Mononuclear cell (primary cell): ENCODE measurements around the gene CSNK1G3. TPM values are rescaled to one million over a fixed set of nuclear protein-coding genes. Genes with fewer than 3 reads are reported as not detected.
"Not testable (repeated sequence)": the region's sequence is repeated elsewhere in the genome, so short reads cannot be mapped to it uniquely, and the experiment has no call there.

Source experiments
- H3K27me3 ChIP-seq: 2 replicates; pipeline ENCODE4 v1.6.0; 2011; ENCODE audit warnings: low read length, control low read depth; ENCODE audit not compliant: insufficient read depth
- H3K4me1 ChIP-seq: 2 replicates; pipeline ENCODE4 v1.5.1; 2011; ENCODE audit warnings: mild to moderate bottlenecking, low read length, control low read depth; ENCODE audit not compliant: insufficient read depth
- H3K4me3 ChIP-seq: 2 replicates; pipeline ENCODE4 v1.5.1; 2011; ENCODE audit warnings: mild to moderate bottlenecking, low read length, moderate library complexity
- H3K9me3 ChIP-seq: 2 replicates; pipeline ENCODE4 v1.5.1; 2011; ENCODE audit warnings: low read depth, mild to moderate bottlenecking, control low read depth, low read length
- total RNA-seq: library from RNA; depleted of rRNA; stranded (reverse); fragments of >200 nt; gene quantifications from one replicate; pipeline ENCODE4 v1.2.3, GENCODE V29; 2012

The CSNK1G3 gene
- total RNA-seq, 1 donor, result 198 TPM

GRCh38 chr5:123617561-123617960 is 105.6 kb downstream of the CSNK1G3 start:
- Histone ChIP-seq H3K9me3 (no peaks in the 10 kb centered on the region), H3K27me3 (no peaks in the 10 kb centered on the region), H3K4me3 (no peak overlapping the region), H3K4me1 (no peaks in the 10 kb centered on the region)

GRCh38 chr5:123626051-123626450 is 114.1 kb downstream of the CSNK1G3 start:
- H3K4me3 ChIP-seq, result no peak overlapping the region
- H3K9me3 ChIP-seq, result peaks cover 27% of the 10 kb centered on the region
- H3K4me1 ChIP-seq, result no peaks in the 10 kb centered on the region
- peaks cover 2% of the 10 kb centered on the region for H3K27me3 ChIP-seq

GRCh38 chr5:123628860-123629544 is 117.0 kb downstream of the CSNK1G3 start:
- Histone ChIP-seq H3K4me3 (no peak overlapping the region), H3K27me3 (peaks cover 2% of the 10 kb centered on the region), H3K4me1 (no peaks in the 10 kb centered on the region), H3K9me3 (peaks cover 30% of the 10 kb centered on the region)

GRCh38 chr5:123636006-123636405 is 124.0 kb downstream of the CSNK1G3 start:
- Histone ChIP-seq H3K9me3 (peaks cover 5% of the 10 kb centered on the region), H3K27me3 (no peaks in the 10 kb centered on the region), H3K4me1 (no peaks in the 10 kb centered on the region), H3K4me3 (no peak overlapping the region)

- not testable (repeated sequence) for H3K27me3 ChIP-seq, H3K4me3 ChIP-seq, H3K4me1 ChIP-seq, H3K9me3 ChIP-seq
Observed at GRCh38 chr5:123637028-123637427, 125.1 kb downstream of the CSNK1G3 start.

- H3K27me3 ChIP-seq, result no peaks in the 10 kb centered on the region
- H3K4me3 ChIP-seq, result no peak overlapping the region
- H3K4me1 ChIP-seq, result no peaks in the 10 kb centered on the region
- H3K9me3 ChIP-seq, result no peaks in the 10 kb centered on the region
Observed at GRCh38 chr5:123639244-123639643, 127.3 kb downstream of the CSNK1G3 start.

GRCh38 chr5:123645024-123645603 is 133.1 kb downstream of the CSNK1G3 start:
- H3K4me3 ChIP-seq, result no peak overlapping the region
- no peaks in the 10 kb centered on the region for H3K9me3 ChIP-seq
- H3K27me3 ChIP-seq, result no peaks in the 10 kb centered on the region
- no peaks in the 10 kb centered on the region for H3K4me1 ChIP-seq

- Histone ChIP-seq H3K9me3 (peaks cover 5% of the 10 kb centered on the region), H3K27me3 (no peaks in the 10 kb centered on the region), H3K4me1 (no peaks in the 10 kb centered on the region), H3K4me3 (no peak overlapping the region)
Observed at GRCh38 chr5:123647066-123647465, 135.1 kb downstream of the CSNK1G3 start.

GRCh38 chr5:123651234-123651633 is 139.3 kb downstream of the CSNK1G3 start:
- Histone ChIP-seq H3K9me3 (peaks cover 5% of the 10 kb centered on the region), H3K27me3 (no peaks in the 10 kb centered on the region), H3K4me1 (no peaks in the 10 kb centered on the region), H3K4me3 (no peak overlapping the region)

- Histone ChIP-seq H3K4me3 (no peak overlapping the region), H3K9me3 (no peaks in the 10 kb centered on the region), H3K27me3 (no peaks in the 10 kb centered on the region), H3K4me1 (no peaks in the 10 kb centered on the region)
Observed at GRCh38 chr5:123659011-123659410, 147.0 kb downstream of the CSNK1G3 start.

- Histone ChIP-seq H3K27me3 (no peaks in the 10 kb centered on the region), H3K9me3 (no peaks in the 10 kb centered on the region), H3K4me1 (no peaks in the 10 kb centered on the region), H3K4me3 (no peak overlapping the region)
Observed at GRCh38 chr5:123659495-123659894, 147.5 kb downstream of the CSNK1G3 start.

GRCh38 chr5:123664961-123665360 is 153.0 kb downstream of the CSNK1G3 start:
- no peaks in the 10 kb centered on the region for H3K27me3 ChIP-seq
- peaks cover 7% of the 10 kb centered on the region for H3K9me3 ChIP-seq
- no peak overlapping the region for H3K4me3 ChIP-seq
- H3K4me1 ChIP-seq, result no peaks in the 10 kb centered on the region

- no peaks in the 10 kb centered on the region for H3K27me3 ChIP-seq
- no peaks in the 10 kb centered on the region for H3K4me1 ChIP-seq
- peaks cover 7% of the 10 kb centered on the region for H3K9me3 ChIP-seq
- H3K4me3 ChIP-seq, result no peak overlapping the region
Observed at GRCh38 chr5:123665822-123666371, 153.9 kb downstream of the CSNK1G3 start.
